ENCODE results near the gene PPCS. TPM values are rescaled to one million over a fixed set of nuclear protein-coding genes. Genes with fewer than 3 reads are reported as not detected.

PPCS gene
- total RNA-seq, 1 experiment from 2014 or later = 35.1 TPM

DNA sequence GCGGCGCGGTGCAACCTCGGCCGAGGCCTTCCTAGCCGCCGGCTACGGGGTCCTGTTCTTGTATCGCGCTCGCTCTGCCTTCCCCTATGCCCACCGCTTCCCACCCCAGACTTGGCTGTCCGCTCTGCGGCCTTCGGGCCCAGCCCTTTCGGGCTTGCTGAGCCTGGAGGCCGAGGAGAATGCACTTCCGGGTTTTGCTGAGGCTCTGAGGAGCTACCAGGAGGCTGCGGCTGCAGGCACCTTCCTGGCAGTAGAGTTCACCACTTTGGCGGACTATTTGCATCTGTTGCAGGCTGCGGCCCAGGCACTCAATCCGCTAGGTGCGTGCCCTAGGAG lies 379 bp downstream of the PPCS start (continued):
- TF ChIP-seq, protein P1, sequence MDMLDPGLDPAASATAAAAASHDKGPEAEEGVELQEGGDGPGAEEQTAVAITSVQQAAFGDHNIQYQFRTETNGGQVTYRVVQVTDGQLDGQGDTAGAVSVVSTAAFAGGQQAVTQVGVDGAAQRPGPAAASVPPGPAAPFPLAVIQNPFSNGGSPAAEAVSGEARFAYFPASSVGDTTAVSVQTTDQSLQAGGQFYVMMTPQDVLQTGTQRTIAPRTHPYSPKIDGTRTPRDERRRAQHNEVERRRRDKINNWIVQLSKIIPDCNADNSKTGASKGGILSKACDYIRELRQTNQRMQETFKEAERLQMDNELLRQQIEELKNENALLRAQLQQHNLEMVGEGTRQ (CRISPR knock-in tag; IDR thresholded peaks at IDR 0.05) = no peak
- TF ChIP-seq ZNF396 (CRISPR knock-in tag; IDR thresholded peaks at IDR 0.05; ENCODE audit: borderline replicate concordance) (no peak), ZNF671 (CRISPR knock-in tag; IDR thresholded peaks at IDR 0.05) (no peak), NFE2L1 (CRISPR knock-in tag; IDR thresholded peaks at IDR 0.05) (0 out of 2 replicates have a peak, but pooled peaks have one; percentile 36), ZBTB21 (CRISPR knock-in tag; IDR thresholded peaks at IDR 0.05; ENCODE audit: borderline replicate concordance) (0 out of 2 replicates have a peak, but pooled peaks have one; percentile 4), NR3C1 (CRISPR knock-in tag; conservative IDR thresholded peaks at IDR 0.05; ENCODE audit: low read depth) (no peak), KAT7 (CRISPR knock-in tag; IDR thresholded peaks at IDR 0.05; ENCODE audit: borderline replicate concordance) (no peak), ZNF263 (CRISPR knock-in tag; IDR thresholded peaks at IDR 0.05; ENCODE audit: low read depth) (no peak), MXD4 (CRISPR knock-in tag; IDR thresholded peaks at IDR 0.05; ENCODE audit: borderline replicate concordance) (no peak), SP1 (CRISPR knock-in tag; conservative IDR thresholded peaks at IDR 0.05) (no peak; the same call in 1 of the 2 replicates), ATF1 (CRISPR knock-in tag; IDR thresholded peaks at IDR 0.05) (no peak)
- TF ChIP-seq, protein P2, sequence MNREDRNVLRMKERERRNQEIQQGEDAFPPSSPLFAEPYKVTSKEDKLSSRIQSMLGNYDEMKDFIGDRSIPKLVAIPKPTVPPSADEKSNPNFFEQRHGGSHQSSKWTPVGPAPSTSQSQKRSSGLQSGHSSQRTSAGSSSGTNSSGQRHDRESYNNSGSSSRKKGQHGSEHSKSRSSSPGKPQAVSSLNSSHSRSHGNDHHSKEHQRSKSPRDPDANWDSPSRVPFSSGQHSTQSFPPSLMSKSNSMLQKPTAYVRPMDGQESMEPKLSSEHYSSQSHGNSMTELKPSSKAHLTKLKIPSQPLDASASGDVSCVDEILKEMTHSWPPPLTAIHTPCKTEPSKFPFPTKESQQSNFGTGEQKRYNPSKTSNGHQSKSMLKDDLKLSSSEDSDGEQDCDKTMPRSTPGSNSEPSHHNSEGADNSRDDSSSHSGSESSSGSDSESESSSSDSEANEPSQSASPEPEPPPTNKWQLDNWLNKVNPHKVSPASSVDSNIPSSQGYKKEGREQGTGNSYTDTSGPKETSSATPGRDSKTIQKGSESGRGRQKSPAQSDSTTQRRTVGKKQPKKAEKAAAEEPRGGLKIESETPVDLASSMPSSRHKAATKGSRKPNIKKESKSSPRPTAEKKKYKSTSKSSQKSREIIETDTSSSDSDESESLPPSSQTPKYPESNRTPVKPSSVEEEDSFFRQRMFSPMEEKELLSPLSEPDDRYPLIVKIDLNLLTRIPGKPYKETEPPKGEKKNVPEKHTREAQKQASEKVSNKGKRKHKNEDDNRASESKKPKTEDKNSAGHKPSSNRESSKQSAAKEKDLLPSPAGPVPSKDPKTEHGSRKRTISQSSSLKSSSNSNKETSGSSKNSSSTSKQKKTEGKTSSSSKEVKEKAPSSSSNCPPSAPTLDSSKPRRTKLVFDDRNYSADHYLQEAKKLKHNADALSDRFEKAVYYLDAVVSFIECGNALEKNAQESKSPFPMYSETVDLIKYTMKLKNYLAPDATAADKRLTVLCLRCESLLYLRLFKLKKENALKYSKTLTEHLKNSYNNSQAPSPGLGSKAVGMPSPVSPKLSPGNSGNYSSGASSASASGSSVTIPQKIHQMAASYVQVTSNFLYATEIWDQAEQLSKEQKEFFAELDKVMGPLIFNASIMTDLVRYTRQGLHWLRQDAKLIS (CRISPR knock-in tag; IDR thresholded peaks at IDR 0.05; ENCODE audit: borderline replicate concordance) = no peak
- TF ChIP-seq, protein P3, sequence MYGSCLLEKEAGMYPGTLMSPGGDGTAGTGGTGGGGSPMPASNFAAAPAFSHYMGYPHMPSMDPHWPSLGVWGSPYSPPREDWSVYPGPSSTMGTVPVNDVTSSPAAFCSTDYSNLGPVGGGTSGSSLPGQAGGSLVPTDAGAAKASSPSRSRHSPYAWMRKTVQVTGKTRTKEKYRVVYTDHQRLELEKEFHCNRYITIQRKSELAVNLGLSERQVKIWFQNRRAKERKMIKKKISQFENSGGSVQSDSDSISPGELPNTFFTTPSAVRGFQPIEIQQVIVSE (CRISPR knock-in tag; IDR thresholded peaks at IDR 0.05; ENCODE audit: borderline replicate concordance) = no peak
- TF ChIP-seq, protein P4, sequence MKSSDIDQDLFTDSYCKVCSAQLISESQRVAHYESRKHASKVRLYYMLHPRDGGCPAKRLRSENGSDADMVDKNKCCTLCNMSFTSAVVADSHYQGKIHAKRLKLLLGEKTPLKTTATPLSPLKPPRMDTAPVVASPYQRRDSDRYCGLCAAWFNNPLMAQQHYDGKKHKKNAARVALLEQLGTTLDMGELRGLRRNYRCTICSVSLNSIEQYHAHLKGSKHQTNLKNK (CRISPR knock-in tag; IDR thresholded peaks at IDR 0.05) = no peak
- TF ChIP-seq, protein P5, sequence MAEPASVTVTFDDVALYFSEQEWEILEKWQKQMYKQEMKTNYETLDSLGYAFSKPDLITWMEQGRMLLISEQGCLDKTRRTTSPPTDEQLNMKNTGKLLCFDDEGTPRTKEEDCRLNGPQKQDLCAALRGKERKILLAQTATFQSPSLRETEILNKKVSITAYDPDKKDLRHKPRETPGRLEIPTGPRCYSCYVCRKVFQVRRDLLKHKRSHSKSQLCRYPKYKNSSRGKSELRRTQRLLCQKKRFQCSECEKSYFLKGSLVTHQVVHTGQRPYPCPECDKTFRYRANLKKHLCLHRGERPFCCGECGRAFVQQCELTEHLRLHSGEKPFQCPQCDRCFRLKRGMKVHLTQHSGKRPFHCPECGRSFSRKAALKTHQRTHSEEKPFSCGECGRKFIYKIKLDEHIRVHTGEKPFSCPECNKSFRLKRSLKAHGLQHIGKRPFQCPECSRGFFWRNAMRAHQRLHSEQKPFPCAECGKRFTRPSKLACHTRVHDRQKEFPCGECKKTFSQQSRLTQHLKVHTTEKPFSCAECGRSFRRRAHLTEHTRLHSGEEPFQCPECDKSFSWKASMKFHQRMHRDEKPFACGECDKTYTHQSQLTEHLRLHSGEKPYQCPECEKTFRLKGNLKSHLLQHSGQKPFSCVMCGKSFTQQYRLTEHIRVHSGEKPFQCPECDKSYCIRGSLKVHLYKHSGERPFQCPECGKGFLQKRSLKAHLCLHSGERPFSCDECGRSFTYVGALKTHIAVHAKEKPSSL (CRISPR knock-in tag; conservative IDR thresholded peaks at IDR 0.05) = no peak
- TF ChIP-seq, protein P6, sequence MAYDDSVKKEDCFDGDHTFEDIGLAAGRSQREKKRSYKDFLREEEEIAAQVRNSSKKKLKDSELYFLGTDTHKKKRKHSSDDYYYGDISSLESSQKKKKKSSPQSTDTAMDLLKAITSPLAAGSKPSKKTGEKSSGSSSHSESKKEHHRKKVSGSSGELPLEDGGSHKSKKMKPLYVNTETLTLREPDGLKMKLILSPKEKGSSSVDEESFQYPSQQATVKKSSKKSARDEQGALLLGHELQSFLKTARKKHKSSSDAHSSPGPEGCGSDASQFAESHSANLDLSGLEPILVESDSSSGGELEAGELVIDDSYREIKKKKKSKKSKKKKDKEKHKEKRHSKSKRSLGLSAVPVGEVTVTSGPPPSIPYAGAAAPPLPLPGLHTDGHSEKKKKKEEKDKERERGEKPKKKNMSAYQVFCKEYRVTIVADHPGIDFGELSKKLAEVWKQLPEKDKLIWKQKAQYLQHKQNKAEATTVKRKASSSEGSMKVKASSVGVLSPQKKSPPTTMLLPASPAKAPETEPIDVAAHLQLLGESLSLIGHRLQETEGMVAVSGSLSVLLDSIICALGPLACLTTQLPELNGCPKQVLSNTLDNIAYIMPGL (CRISPR knock-in tag; IDR thresholded peaks at IDR 0.05) = no peak; the same call in 1 of the 2 replicates
- TF ChIP-seq, protein P7, sequence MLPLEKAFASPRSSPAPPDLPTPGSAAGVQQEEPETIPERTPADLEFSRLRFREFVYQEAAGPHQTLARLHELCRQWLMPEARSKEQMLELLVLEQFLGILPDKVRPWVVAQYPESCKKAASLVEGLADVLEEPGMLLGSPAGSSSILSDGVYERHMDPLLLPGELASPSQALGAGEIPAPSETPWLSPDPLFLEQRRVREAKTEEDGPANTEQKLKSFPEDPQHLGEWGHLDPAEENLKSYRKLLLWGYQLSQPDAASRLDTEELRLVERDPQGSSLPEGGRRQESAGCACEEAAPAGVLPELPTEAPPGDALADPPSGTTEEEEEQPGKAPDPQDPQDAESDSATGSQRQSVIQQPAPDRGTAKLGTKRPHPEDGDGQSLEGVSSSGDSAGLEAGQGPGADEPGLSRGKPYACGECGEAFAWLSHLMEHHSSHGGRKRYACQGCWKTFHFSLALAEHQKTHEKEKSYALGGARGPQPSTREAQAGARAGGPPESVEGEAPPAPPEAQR (CRISPR knock-in tag; IDR thresholded peaks at IDR 0.05) = no peak

All from WTC11 (cell line).